Measurements from ENCODE around the gene PEX5.

DNA sequence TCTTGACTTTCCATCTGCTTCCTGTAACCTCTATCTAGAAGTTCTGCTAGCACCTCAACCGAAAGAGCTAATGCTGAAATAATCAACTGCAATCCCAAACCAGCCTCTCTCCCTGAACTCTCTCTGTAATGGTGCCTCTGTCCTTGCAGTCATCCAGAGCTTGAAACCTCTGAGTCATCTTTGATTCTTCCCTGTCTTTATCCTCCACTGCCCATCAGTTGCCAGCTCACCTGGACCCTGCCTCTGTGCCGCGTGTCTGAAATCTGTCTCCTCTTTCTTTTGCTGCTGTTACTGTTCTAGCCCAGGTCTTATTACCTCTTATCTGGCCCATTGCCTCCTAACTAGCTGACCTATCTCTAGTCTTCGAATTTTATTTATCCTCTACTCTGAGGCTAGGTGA lies 43.8 kb upstream of the PEX5 start:
- TF ChIP-seq YY1 (IDR thresholded peaks at IDR 0.05; ENCODE audit: insufficient read depth, insufficient read length) (no peak), SUZ12 (IDR thresholded peaks at IDR 0.05; ENCODE audit: extremely low read depth, insufficient read depth, insufficient read length) (no peak)
